H1 (cell line): ENCODE data around the gene ICA1. TPM values are rescaled to one million over a fixed set of nuclear protein-coding genes. Genes with fewer than 3 reads are reported as not detected.

Experiments
- CTCF ChIA-PET: fragments of 300-600 bp; sonication (Branson Sonifier 250); formaldehyde crosslinking; loops from one replicate; lab custom pipeline; 2021; ENCODE audit not compliant: partially characterized antibody; lab: Charles Lee
- POLR2A ChIA-PET: fragments of 300-600 bp; sonication (Branson Sonifier 250); formaldehyde crosslinking; loops from one replicate; lab custom pipeline; 2021; ENCODE audit warnings: inconsistent platforms; ENCODE audit not compliant: partially characterized antibody; lab: Charles Lee
- DNase-seq, 2 experiments: peaks; one replicate each; pipeline versions ENCODE4 v3.0.0 to v3.0.0-alpha.2; 2010 to 2022; ENCODE audit warnings: low spot score in 2 of 2, low read depth in 1 of 2, mixed read lengths in 1 of 2
- FAIRE-seq: peaks from 2 replicates; lab custom pipeline; 2011; peaks lifted over from hg19 to GRCh38; lab: Jason Lieb, UNC
- H2AFZ ChIP-seq: 2 replicates; pipeline ENCODE4 v1.8.1; 2012; ENCODE audit warnings: low read length, inconsistent platforms
- H2AK5ac ChIP-seq: 2 replicates; pipeline ENCODE4 v1.6.1; 2013; ENCODE audit warnings: low read depth, low read length
- H2BK120ac ChIP-seq: replicated peaks from 2 replicates; pipeline ENCODE3; 2013; ENCODE audit warnings: low read depth, low read length, inconsistent platforms
- H2BK12ac ChIP-seq: 2 replicates; pipeline ENCODE4 v1.6.1; 2013; ENCODE audit warnings: low read depth, low read length
- H2BK15ac ChIP-seq: 2 replicates; pipeline ENCODE4 v1.6.1; 2013; ENCODE audit warnings: low read length
- H2BK20ac ChIP-seq: 2 replicates; pipeline ENCODE4 v1.6.1; 2013; ENCODE audit warnings: low read length
- H2BK5ac ChIP-seq: 2 replicates; pipeline ENCODE4 v1.6.1; 2013; ENCODE audit warnings: low read depth, low read length
- H3K14ac ChIP-seq: 2 replicates; pipeline ENCODE4 v1.6.1; 2013; ENCODE audit warnings: inconsistent platforms; ENCODE audit not compliant: insufficient read length
- H3K18ac ChIP-seq: 2 replicates; pipeline ENCODE4 v1.6.1; 2013; ENCODE audit warnings: low read length; ENCODE audit errors: extremely low read depth
- H3K23ac ChIP-seq: 2 replicates; pipeline ENCODE4 v1.6.1; 2013; ENCODE audit warnings: inconsistent platforms; ENCODE audit not compliant: insufficient read length
- H3K23me2 ChIP-seq: 2 replicates; pipeline ENCODE4 v1.6.1; 2013; ENCODE audit warnings: low read depth, low read length
- H3K27ac ChIP-seq: 2 replicates; pipeline ENCODE4 v1.6.1; 2011; ENCODE audit warnings: low read depth, low read length, inconsistent platforms
- H3K27me3 ChIP-seq, 4 experiments: replicated peaks in 1 of 4; 1 replicate in 1 of 4; 2 replicates in 3 of 4; pipeline versions ENCODE4 v1.6.1 to v1.8.1; 2011 to 2013; ENCODE audit warnings: low read length in 3 of 4, mild to moderate bottlenecking in 3 of 4, inconsistent platforms in 2 of 4, mixed read lengths in 2 of 4, moderate library complexity in 1 of 4; ENCODE audit not compliant: control insufficient read depth in 3 of 4, insufficient read depth in 3 of 4; ENCODE audit errors: extremely low read depth in 1 of 4
- H3K36me3 ChIP-seq, 4 experiments: 2 replicates each; pipeline versions ENCODE4 v1.6.1 to v1.8.1; 2011 to 2013; ENCODE audit warnings: mild to moderate bottlenecking in 4 of 4, low read length in 3 of 4, moderate library complexity in 2 of 4, control low read depth in 1 of 4, inconsistent platforms in 1 of 4; ENCODE audit not compliant: insufficient read depth in 4 of 4, control insufficient read depth in 2 of 4
- H3K4ac ChIP-seq: replicated peaks from 2 replicates; pipeline ENCODE3; 2013; ENCODE audit warnings: low read length, low read depth, mixed read lengths, inconsistent platforms; ENCODE audit not compliant: insufficient read length
- H3K4me1 ChIP-seq, 4 experiments: replicated peaks in 1 of 4; 1 replicate in 1 of 4; 2 replicates in 3 of 4; pipeline versions ENCODE4 v1.6.1 to v1.8.1; 2011 to 2013; ENCODE audit warnings: low read length in 3 of 4, inconsistent platforms in 2 of 4, mixed read lengths in 1 of 4; ENCODE audit not compliant: insufficient read depth in 4 of 4, control insufficient read depth in 3 of 4
- H3K4me2 ChIP-seq, 2 experiments: 2 replicates each; pipeline versions ENCODE4 v1.6.1 to v1.8.1; 2011 to 2013; ENCODE audit warnings: low read depth in 2 of 2, low read length in 2 of 2, control low read depth in 1 of 2, inconsistent platforms in 1 of 2, mild to moderate bottlenecking in 1 of 2; ENCODE audit not compliant: insufficient read depth in 1 of 2
- H3K4me3 ChIP-seq, 4 experiments: fragments of 200-600, 300-600 bp in 1 of 4; sonication (generic), shearing (Covaris generic), sonication (Bioruptor Twin) in 1 of 4; 2 replicates each; pipeline versions ENCODE4 v1.5.1 to v1.8.1; 2011 to 2016; ENCODE audit warnings: low read length in 4 of 4, low read depth in 3 of 4, control low read depth in 2 of 4, inconsistent platforms in 2 of 4, mild to moderate bottlenecking in 2 of 4, mixed read lengths in 1 of 4, moderate library complexity in 1 of 4; ENCODE audit not compliant: insufficient read depth in 2 of 4; ENCODE audit errors: extremely low read depth in 1 of 4
- H3K56ac ChIP-seq: replicated peaks from 2 replicates; pipeline ENCODE3; 2013; ENCODE audit warnings: low read depth, mild to moderate bottlenecking, mixed read lengths, low read length, inconsistent platforms; ENCODE audit not compliant: insufficient read length
- H3K79me1 ChIP-seq: 2 replicates; pipeline ENCODE4 v1.6.1; 2013; ENCODE audit warnings: low read depth, low read length, control low read depth
- H3K79me2 ChIP-seq, 2 experiments: 2 replicates each; pipeline versions ENCODE4 v1.6.1 to v1.8.1; 2012 to 2013; ENCODE audit warnings: low read length in 2 of 2, mild to moderate bottlenecking in 2 of 2, inconsistent platforms in 1 of 2; ENCODE audit not compliant: insufficient read depth in 2 of 2, control insufficient read depth in 1 of 2
- H3K9ac ChIP-seq, 4 experiments: replicated peaks in 1 of 4; 1 replicate in 1 of 4; 2 replicates in 3 of 4; pipeline versions ENCODE4 v1.6.1 to v1.8.1; 2011 to 2013; ENCODE audit warnings: low read depth in 3 of 4, low read length in 3 of 4, control low read depth in 2 of 4, mild to moderate bottlenecking in 2 of 4, moderate library complexity in 2 of 4, inconsistent platforms in 1 of 4; ENCODE audit errors: extremely low read depth in 1 of 4
- H3K9me3 ChIP-seq, 2 experiments: 2 replicates each; pipeline versions ENCODE4 v1.6.1 to v1.8.1; 2012 to 2013; ENCODE audit warnings: mild to moderate bottlenecking in 2 of 2, moderate library complexity in 2 of 2, control low read depth in 1 of 2, inconsistent platforms in 1 of 2, low read depth in 1 of 2, low read length in 1 of 2, mixed read lengths in 1 of 2; ENCODE audit not compliant: insufficient read depth in 2 of 2
- H4K20me1 ChIP-seq, 2 experiments: replicated peaks in 1 of 2; 2 replicates each; pipeline versions ENCODE3 to v1.8.1; 2011 to 2013; ENCODE audit warnings: inconsistent platforms in 2 of 2, low read length in 2 of 2, mild to moderate bottlenecking in 1 of 2; ENCODE audit not compliant: insufficient read depth in 2 of 2, control insufficient read depth in 1 of 2
- H4K5ac ChIP-seq: 2 replicates; pipeline ENCODE4 v1.6.1; 2013; ENCODE audit warnings: low read length, low read depth, mixed read lengths, inconsistent platforms; ENCODE audit not compliant: insufficient read length
- H4K8ac ChIP-seq: 2 replicates; pipeline ENCODE4 v1.8.0; 2013; ENCODE audit warnings: mild to moderate bottlenecking, moderate library complexity, low read length, inconsistent platforms; ENCODE audit not compliant: insufficient read depth; ENCODE audit errors: extremely low read depth
- H4K91ac ChIP-seq: replicated peaks from 2 replicates; pipeline ENCODE3; 2013; ENCODE audit warnings: low read length, mixed read lengths, inconsistent platforms; ENCODE audit not compliant: insufficient read length
- RAD21 ChIP-seq, 2 experiments: IDR thresholded peaks in 1 of 2; conservative IDR thresholded peaks in 1 of 2; 2 replicates each; pipeline ENCODE4 v1.6.1; 2011; ENCODE audit warnings: low read depth in 2 of 2, low read length in 2 of 2, improper control_type of control experiment in 1 of 2, inconsistent platforms in 1 of 2, mild to moderate bottlenecking in 1 of 2, moderate library complexity in 1 of 2
- RNF2 ChIP-seq: fragments of 200-900, 300-1000 bp; sonication (generic); IDR thresholded peaks from 2 replicates; pipeline ENCODE4 v1.7.1; 2016; ENCODE audit warnings: borderline replicate concordance, low read depth, mild to moderate bottlenecking, antibody characterized with exemption, low read length; ENCODE audit not compliant: poor library complexity, severe bottlenecking; ENCODE audit errors: missing control alignments
- WGBS, 2 experiments: shearing (Covaris generic) in 1 of 2; methylation state at CpG; one replicate each; pipeline versions ENCODE4 v1.1.6 to v1.1.7; 2013 to 2015; ENCODE audit warnings: low lambda C conversion rate in 2 of 2, mixed read lengths in 2 of 2, inconsistent platforms in 1 of 2, low coverage in 1 of 2, missing lambda C conversion rate in 1 of 2; ENCODE audit not compliant: insufficient replicate concordance in 2 of 2, insufficient coverage in 1 of 2, insufficient read length in 1 of 2; ENCODE audit errors: extremely low coverage in 1 of 2, missing lambda C conversion rate in 1 of 2; 5-methylcytosine and 5-hydroxymethylcytosine counted together
- polyA plus RNA-seq, 7 experiments: library from polyadenylated mRNA; depleted of rRNA in 3 of 7; stranded (reverse) in 5 of 7; unstranded in 2 of 7; fragments of >200 nt in 5 of 7; fragments of 200-250 nt in 2 of 7; gene quantifications; 1 replicate in 5 of 7; 2 replicates in 1 of 7; 4 replicates in 1 of 7; pipeline versions ENCODE4 v1.2.1 to v1.2.3, GENCODE V29; 2011 to 2013; ENCODE audit warnings: missing spikeins in 2 of 7, mixed read lengths in 2 of 7
- total RNA-seq: library from RNA; stranded (reverse); fragmentation: NEBNext Ultra II Directional; extraction: Animal tissue kit (Norgen Biotek cat#: 25700); gene quantifications from 2 replicates; pipeline ENCODE4 v1.2.1, GENCODE V29; 2021

The ICA1 gene
- total and polyA plus RNA-seq, 2 of the 8 experiments (the other 6 are each of a cell fraction or from before 2014, with no cell fraction given) = 14.9 to 37.1 TPM

DNA sequence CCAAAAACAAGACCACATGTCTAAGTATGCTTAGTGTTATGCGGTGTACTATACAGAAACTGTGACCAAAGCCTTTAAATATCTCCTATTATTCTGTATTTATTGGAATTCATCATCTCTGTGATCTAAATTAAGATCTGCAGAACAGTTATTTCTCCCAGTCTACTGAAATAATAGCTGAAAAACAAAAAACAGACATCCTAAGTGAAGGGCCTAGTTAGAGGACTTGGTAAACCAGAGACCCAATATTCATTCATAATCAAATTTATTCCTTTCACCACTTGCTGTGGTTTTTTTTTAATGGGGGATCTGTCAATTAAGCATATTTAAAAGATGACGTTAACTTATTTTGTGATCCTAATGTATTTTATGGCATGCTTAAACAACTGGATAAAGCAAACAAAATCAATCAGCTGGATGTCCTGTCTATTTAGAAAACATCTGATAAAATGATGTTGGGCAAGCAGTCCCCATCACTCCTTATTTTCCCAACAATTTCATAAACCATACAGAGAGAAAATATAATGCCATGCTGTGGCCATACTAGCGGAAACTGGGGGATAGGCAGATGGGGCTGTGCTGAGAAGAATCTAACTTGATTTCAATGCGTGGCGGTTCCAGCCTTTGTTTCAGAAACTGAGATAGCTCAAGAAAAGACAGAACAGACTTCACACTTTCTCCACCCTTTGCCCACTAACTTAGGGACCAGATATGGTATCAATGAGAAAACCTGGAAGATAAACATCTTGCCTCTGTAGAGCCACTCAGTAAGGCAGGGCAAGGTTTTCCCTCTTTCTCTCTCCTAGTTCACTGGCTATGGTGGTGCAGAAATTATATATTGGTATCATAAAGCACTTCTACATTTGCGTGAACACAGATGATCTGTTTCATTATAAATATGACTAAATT is 32.9 kb downstream of the ICA1 start:
- no peak overlapping the region for H3K23ac ChIP-seq
- H2BK5ac ChIP-seq = no peak overlapping the region
- H3K9me3 ChIP-seq = no peaks in the 10 kb centered on the region
- no peaks in the 10 kb centered on the region; a peak in 1 of 8 replicates for H3K36me3 ChIP-seq
- no peaks in the 10 kb centered on the region for H4K20me1 ChIP-seq
- no peaks in the 10 kb centered on the region for H3K23me2 ChIP-seq
- no peak overlapping the region for H3K4ac ChIP-seq
- POLR2A ChIA-PET = no interaction called here
- H3K56ac ChIP-seq = no peak overlapping the region
- no peak overlapping the region for H2BK15ac ChIP-seq
- no peak overlapping the region for H2BK12ac ChIP-seq
- no peak for FAIRE-seq
- H3K4me2 ChIP-seq = no peak overlapping the region
- CTCF ChIA-PET = interaction anchor here (2.1 kb wide), 1 partner anchor 67 kb away, joined by 5 read pairs; no protein-coding TSS in a partner anchor
- H3K9ac ChIP-seq = no peak overlapping the region
- H3K4me3 ChIP-seq = no peak overlapping the region
- no peak overlapping the region for H2AK5ac ChIP-seq
- no peak overlapping the region for H3K14ac ChIP-seq
- no peak overlapping the region for H2BK120ac ChIP-seq
- no peak overlapping the region for H4K5ac ChIP-seq
- no peaks in the 10 kb centered on the region for H3K79me1 ChIP-seq
- 91% methylated on average over 6 of the region's 6 CpGs; no CpG with 5 or more reads in 1 of the 2 experiments for WGBS, 2 experiments
- no peaks in the 10 kb centered on the region for H3K79me2 ChIP-seq
- no peaks in the 10 kb centered on the region for H3K27me3 ChIP-seq
- no peak overlapping the region for H4K91ac ChIP-seq
- no peak overlapping the region for H2BK20ac ChIP-seq
- no peak overlapping the region for H2AFZ ChIP-seq
- H4K8ac ChIP-seq = no peak overlapping the region
- no peak overlapping the region for H3K27ac ChIP-seq
- no peak for DNase-seq
- no peak overlapping the region for H3K18ac ChIP-seq
- no peaks in the 10 kb centered on the region for H3K4me1 ChIP-seq
- TF ChIP-seq RAD21 (IDR thresholded peaks at IDR 0.05 in 1 of 2, conservative IDR thresholded peaks at IDR 0.05 in 1 of 2; ENCODE audit: low read depth in 2 of 2, low read length in 2 of 2) = no peak
- no peak for TF ChIP-seq RNF2
